HL-60 (cell line): ENCODE data around the gene GDF7.

Source experiments
- DNase-seq, 2 experiments: peaks; one replicate each; pipeline ENCODE4 v3.0.0-alpha.2; 2010 to 2020; ENCODE audit warnings: low read depth in 1 of 2, low spot score in 1 of 2
- H3K27ac ChIP-seq: fragments of 250-450 bp; sonication (Bioruptor Pico); replicated peaks from 2 replicates; pipeline ENCODE4 v1.5.1; 2020; ENCODE audit warnings: mild to moderate bottlenecking, moderate library complexity
- H3K27me3 ChIP-seq: fragments of 250-450 bp; sonication (Bioruptor Pico); 2 replicates; pipeline ENCODE4 v1.5.1; 2021; ENCODE audit warnings: mild to moderate bottlenecking, moderate library complexity; ENCODE audit not compliant: insufficient read depth, poor library complexity, severe bottlenecking
- H3K4me3 ChIP-seq: replicated peaks from 2 replicates; pipeline ENCODE4 v1.5.1; 2011; ENCODE audit warnings: mild to moderate bottlenecking, control low read depth, low read length; ENCODE audit not compliant: insufficient read depth
- CTCF ChIP-seq: IDR thresholded peaks from one replicate; pipeline ENCODE4 v1.5.1; 2011; ENCODE audit warnings: low read length, control low read depth, inconsistent platforms; ENCODE audit not compliant: insufficient read depth
- GABPA ChIP-seq: IDR thresholded peaks from 2 replicates; pipeline ENCODE4 v1.6.1; 2012; ENCODE audit warnings: low read depth
- POLR2AphosphoS5 ChIP-seq: IDR thresholded peaks from 2 replicates; pipeline ENCODE4 v1.6.1; 2012; ENCODE audit warnings: low read depth
- REST ChIP-seq: IDR thresholded peaks from 2 replicates; pipeline ENCODE4 v1.6.1; 2012; ENCODE audit warnings: low read depth; ENCODE audit not compliant: insufficient replicate concordance
- SPI1 ChIP-seq: IDR thresholded peaks from 2 replicates; pipeline ENCODE4 v1.6.1; 2012; ENCODE audit warnings: low read depth, mild to moderate bottlenecking, borderline replicate concordance

Gene GDF7

GRCh38 chr2:20623241-20623640, 43.7 kb upstream of the GDF7 start:
- H3K27ac ChIP-seq, result no peak overlapping the region
- TF ChIP-seq CTCF (no peak), REST (no peak), POLR2AphosphoS5 (no peak), GABPA (no peak), SPI1 (no peak)
- H3K27me3 ChIP-seq, result no peaks in the 10 kb centered on the region
- no peak for DNase-seq
- H3K4me3 ChIP-seq, result no peak overlapping the region

- H3K27ac ChIP-seq, result no peak overlapping the region
- TF ChIP-seq REST (no peak), CTCF (no peak), GABPA (no peak), POLR2AphosphoS5 (no peak), SPI1 (no peak)
- H3K27me3 ChIP-seq, result no peaks in the 10 kb centered on the region
- H3K4me3 ChIP-seq, result no peak overlapping the region
- no peak for DNase-seq
These were observed 43.2 kb upstream of the GDF7 start for GRCh38 chr2:20623741-20624155.

- no peak for TF ChIP-seq CTCF
- no peak for TF ChIP-seq POLR2AphosphoS5
- TF ChIP-seq GABPA, result no peak
- no peak for TF ChIP-seq SPI1
- TF ChIP-seq REST, result no peak
- H3K27ac ChIP-seq, result no peak overlapping the region
- H3K4me3 ChIP-seq, result no peak overlapping the region
- no peaks in the 10 kb centered on the region for H3K27me3 ChIP-seq
- no peak for DNase-seq
These were observed 42.6 kb upstream of the GDF7 start for GRCh38 chr2:20624156-20624883.
